GM12874 (cell line): Measurements from ENCODE around the gene IL18R1.

Source experiments
- TF ChIP-seq, protein P1 (sequence below): IDR thresholded peaks from 2 replicates; pipeline ENCODE4 v1.5.1; 2011; ENCODE audit warnings: low read depth, mild to moderate bottlenecking, control low read depth, low read length, moderate library complexity; ENCODE audit not compliant: insufficient read depth

IL18R1 gene

DNA sequence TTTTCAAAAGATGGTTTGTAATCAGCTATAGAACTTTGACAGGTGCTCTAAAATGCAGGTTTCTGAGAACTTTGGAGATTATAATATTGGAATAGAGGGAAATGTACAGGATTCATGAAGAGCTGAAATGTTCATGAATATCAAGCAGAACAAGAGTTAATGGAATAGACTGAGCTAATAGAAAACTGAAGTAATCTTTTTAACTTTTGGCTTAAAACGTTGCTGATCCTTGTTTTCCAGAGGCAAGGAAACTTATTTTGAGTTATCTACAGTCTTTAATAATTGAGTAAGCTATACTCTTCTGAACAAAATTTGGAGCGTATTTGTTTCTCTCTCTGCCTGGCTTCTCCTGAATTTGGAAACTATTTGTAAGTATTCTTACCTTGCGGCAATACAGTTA is 56.6 kb downstream of the IL18R1 start:
- TF ChIP-seq, protein P1, sequence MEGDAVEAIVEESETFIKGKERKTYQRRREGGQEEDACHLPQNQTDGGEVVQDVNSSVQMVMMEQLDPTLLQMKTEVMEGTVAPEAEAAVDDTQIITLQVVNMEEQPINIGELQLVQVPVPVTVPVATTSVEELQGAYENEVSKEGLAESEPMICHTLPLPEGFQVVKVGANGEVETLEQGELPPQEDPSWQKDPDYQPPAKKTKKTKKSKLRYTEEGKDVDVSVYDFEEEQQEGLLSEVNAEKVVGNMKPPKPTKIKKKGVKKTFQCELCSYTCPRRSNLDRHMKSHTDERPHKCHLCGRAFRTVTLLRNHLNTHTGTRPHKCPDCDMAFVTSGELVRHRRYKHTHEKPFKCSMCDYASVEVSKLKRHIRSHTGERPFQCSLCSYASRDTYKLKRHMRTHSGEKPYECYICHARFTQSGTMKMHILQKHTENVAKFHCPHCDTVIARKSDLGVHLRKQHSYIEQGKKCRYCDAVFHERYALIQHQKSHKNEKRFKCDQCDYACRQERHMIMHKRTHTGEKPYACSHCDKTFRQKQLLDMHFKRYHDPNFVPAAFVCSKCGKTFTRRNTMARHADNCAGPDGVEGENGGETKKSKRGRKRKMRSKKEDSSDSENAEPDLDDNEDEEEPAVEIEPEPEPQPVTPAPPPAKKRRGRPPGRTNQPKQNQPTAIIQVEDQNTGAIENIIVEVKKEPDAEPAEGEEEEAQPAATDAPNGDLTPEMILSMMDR: no peak

DNA sequence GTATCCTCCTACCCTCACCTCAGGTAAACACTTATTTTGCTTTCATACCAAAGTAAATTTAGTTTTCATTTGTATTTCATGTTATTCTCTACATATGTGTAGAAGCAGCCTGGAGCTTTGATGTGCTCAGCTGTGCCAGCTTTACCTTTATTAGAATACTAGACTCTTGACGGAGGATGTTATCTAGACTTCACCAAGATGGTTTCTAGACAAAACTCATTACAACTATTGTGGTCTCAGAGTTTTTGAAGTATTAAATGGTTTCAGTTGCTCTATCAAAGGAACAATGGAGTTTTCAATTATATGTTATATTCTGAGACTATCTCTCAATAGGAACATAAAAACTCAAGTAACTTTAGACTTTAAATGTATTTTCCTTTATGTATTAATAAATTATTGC is 62.4 kb downstream of the IL18R1 start:
- TF ChIP-seq, protein P1: no peak

DNA sequence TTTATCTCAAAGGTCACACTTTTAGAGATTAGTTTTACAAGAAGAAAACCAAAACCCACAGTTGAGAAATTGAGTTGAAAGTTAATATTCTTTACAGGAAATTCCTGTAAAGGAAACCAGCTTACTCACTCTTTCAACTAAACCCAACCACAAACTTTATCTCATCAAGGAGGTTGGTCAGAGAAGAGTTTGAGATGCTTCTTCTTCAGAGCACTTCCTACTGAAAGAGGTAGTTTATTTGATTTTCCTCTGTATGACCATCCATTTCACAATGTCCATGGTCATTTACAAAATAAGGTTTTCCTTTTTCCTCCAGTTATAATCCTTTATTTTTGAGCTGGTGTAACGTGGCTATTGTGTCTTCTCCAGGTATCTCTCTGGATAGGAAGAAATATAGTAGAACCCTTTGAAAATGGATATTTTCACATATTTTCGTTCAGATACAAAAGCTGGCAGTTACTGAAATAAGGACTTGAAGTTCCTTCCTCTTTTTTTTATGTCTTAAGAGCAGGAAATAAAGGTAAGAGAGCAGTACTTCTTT is 62.9 kb downstream of the IL18R1 start:
- TF ChIP-seq, protein P1: no peak

DNA sequence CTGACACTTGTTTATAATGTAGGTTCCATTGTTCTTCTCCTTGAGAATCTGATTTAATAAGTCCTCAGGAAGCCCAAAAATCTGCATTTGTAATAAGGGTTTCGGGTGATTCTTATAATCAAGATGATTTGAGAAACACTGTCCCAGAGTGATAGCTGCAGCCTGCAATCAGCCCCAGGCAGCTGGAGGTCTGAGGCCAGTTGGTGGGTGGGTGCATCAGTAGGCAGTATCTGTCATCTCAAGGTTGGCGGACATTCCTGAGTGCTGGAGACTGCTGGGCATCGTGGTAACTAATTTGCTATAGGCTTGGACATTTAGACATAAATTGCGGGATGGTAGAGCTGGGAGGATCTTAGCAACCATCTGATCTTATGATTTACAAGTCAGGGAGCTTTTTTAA is 64.7 kb downstream of the IL18R1 start:
- TF ChIP-seq, protein P1: no peak

DNA sequence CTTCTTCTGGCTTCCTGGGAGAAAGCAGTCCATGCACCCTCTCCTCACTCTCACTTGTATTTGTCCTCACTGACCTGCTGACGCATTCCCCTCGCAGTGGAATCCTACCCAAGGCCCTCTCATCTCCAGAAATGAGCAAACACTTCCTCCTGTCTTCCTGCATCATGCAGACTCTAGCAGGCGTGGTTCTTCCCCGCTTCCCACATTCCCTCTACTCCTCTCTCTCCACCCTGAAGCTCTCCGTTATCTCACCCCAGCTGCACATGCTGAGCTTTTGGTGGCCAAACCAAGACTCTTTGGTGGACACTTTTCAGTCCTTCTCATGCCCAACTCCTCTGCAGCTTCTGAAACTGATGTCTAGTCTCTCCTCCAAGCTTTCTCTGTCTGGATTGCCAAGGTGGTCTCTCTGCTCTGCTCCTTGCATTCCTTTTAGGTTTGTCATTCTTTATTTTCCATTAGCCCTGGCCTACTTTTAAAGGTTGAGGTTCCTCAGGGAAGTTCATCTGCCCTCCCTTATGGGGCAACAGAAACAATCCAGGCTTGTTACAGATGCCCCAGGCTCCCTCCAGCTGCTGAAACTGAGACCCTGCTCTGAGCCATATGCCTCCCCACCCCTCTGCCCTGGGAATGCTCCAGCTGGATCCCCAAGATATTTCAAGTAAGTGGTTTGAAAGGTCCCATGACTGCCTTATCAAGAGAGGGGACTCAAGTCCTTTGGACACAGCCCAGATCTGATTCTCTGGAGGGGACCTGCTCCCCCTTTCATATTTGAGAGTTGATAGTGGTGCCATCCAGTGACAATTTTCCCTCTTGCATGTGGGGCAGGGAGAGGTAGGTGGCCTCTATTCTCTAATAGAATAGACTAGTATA is 66.5 kb downstream of the IL18R1 start:
- TF ChIP-seq, protein P1: no peak

DNA sequence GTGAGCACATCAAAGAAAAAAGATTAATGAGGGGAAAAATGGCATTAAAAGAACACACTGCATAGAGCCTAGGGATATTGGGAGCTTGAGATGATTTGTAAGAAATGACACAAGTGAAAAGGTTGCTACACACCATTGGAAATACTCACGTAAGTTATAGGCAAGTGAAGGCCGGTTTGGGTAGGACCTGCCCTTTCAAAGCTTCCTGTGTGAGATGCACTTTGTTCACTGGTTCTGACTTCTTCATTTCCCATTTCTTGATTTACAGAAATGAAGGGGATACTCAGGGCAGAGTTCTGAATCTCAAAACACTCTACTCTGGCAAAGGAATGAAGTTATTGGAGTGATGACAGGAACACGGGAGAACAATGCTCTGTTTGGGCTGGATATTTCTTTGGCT is 67.3 kb downstream of the IL18R1 start, which contains the start of gene IL18RAP:
IL18RAP (plus strand) TSS at position 251 of the 400 bp plus-strand sequence; CDS start at position 369, 118 bp downstream.
- TF ChIP-seq, protein P1: no peak

DNA sequence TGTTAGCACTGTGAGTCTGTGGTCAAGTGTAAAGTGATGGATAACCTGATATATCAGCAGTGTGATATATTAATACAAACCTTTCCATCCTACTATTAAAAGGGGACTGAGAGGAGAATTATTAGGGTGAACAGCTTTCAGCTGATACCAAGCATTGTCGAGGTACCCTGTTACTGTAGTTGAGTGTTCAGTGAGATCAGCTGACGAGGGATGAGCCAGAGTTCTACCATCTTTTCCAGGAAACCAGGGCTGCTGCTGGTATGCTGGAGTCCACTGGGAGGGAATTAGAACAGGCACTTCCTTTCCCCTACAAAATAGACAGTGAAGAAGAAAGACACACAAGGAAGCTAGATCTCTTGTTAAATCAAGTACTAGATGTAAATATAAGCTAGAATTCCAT is 67.8 kb downstream of the IL18R1 start:
- TF ChIP-seq, protein P1: no peak
